GM18858 (cell line): Measurements from ENCODE around the gene GPR107.

Experiments
- ATAC-seq: cut with Tn5 transposase; IDR thresholded peaks from one replicate; pipeline ENCODE4 v1.9.1; 2021; ENCODE audit not compliant: unreplicated experiment

The GPR107 gene

GRCh38 chr9:130179331-130179907, 125.7 kb downstream of the GPR107 start:
- no peak for ATAC-seq

- no peak for ATAC-seq
Observed at GRCh38 chr9:130180516-130180915, 126.8 kb downstream of the GPR107 start.

GRCh38 chr9:130181678-130182380, 128.1 kb downstream of the GPR107 start:
- no peak for ATAC-seq

GRCh38 chr9:130182381-130182909, 128.7 kb downstream of the GPR107 start:
- no peak for ATAC-seq

GRCh38 chr9:130183133-130183762, 129.5 kb downstream of the GPR107 start:
- ATAC-seq: no peak

DNA sequence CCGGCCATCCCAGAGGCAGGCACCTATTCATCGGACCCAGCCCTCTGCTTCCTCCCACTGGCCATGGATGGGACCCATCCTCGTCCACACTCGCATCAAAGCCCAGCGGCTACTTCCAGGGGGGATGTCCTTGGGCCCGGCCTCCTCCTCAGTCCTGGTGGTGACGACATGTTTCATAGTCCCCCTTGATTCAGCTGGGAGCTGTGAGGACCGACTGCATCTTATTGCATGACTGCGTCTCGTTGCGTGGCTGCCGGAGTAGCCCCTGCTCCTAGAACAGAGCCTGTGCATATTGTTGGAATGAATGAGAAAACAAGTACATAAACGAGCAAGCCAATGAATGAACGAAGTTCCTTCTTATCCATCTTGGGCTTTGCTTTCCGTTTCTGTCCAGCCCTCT, 131.3 kb downstream of the GPR107 start:
- no peak for ATAC-seq

- no peak for ATAC-seq
Observed at GRCh38 chr9:130185490-130186031, 131.9 kb downstream of the GPR107 start.

GRCh38 chr9:130186051-130186450, 132.3 kb downstream of the GPR107 start:
- ATAC-seq: no peak

- no peak for ATAC-seq
Observed at GRCh38 chr9:130186839-130187522, 133.3 kb downstream of the GPR107 start.

DNA sequence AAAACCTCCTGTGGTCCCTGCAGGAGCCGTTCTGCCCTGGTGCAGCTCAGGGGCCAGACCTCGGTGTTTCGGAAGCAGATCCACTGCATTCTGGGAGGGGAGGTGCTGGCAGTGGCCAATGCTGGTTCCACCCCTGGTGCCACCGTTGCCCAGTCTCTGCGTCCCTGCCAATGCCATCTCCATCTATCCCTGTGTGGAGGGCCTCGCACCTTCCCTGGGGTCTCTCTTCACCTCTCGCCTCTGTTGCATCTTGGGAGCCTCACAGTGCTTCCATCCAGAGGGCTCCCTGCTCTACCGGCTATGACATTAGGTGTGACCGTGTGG, 133.8 kb downstream of the GPR107 start:
- ATAC-seq: no peak

- ATAC-seq: no peak
Observed at GRCh38 chr9:130188860-130189481, 135.3 kb downstream of the GPR107 start.
